ENCODE data around the gene MEGF11. TPM values are rescaled to one million over a fixed set of nuclear protein-coding genes. Genes with fewer than 3 reads are reported as not detected.

The MEGF11 gene
- total RNA-seq, 1 donor from 2014 or later, result 0.25 TPM

DNA sequence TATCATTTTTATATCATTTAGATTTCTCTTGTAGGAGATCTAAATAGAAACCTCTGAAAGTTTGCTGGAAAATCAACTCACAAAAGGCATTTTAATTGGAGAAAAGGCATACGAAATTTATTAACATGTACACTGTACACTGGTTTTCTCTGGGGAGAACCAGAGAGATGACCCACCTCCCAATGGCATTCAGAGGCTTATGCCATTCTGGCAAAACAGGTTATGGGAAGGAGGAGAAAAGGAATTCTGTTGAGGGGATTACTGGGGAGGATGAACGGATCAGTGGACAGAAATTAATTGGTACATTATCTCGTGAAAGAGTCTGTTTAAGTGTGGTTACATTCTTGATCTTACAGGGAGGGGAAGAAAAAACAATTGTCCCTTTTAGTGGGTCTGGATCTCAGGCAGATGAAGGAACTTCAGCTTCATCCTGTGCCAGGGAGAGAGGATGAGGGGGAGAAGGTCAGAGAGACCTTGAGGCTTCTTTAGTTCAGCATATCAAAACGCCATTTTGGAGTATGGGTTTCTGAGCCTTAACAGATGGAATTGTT is 367.8 kb downstream of the MEGF11 start:
- intact Hi-C loops (cut with DNase I), result no loop called here
- TF ChIP-seq POLR2AphosphoS5 (IDR thresholded peaks at IDR 0.05; ENCODE audit: insufficient read depth in 1 of 2, low read depth in 1 of 2), result no peak
- no peak for TF ChIP-seq CTCF (IDR thresholded peaks at IDR 0.05)
- no peak for TF ChIP-seq POLR2A (IDR thresholded peaks at IDR 0.05)
- Histone ChIP-seq H3K36me3 (peaks cover 0 to 41% of the 10 kb centered on the region in 2 donors), H3K9me3 (no peaks in the 10 kb centered on the region), H3K27me3 (no peaks in the 10 kb centered on the region), H3K27ac (no peak overlapping the region), H3K4me3 (no peak overlapping the region), H3K4me1 (peaks cover 9% of the 10 kb centered on the region)
- DNase-seq (ENCODE audit: extremely low spot score in 2 of 2), result no peak

GRCh38 chr15:65884511-65884910 is 369.0 kb downstream of the MEGF11 start:
- H3K9me3 ChIP-seq, result no peaks in the 10 kb centered on the region
- intact Hi-C loops (cut with DNase I), result no loop called here
- H3K27ac ChIP-seq, result no peak overlapping the region
- TF ChIP-seq POLR2AphosphoS5 (IDR thresholded peaks at IDR 0.05; ENCODE audit: insufficient read depth in 1 of 2, low read depth in 1 of 2), result no peak
- no peaks in the 10 kb centered on the region for H3K27me3 ChIP-seq
- no peak overlapping the region for H3K4me3 ChIP-seq
- peaks cover 0 to 45% of the 10 kb centered on the region in 2 donors for H3K36me3 ChIP-seq
- H3K4me1 ChIP-seq, result peaks cover 9% of the 10 kb centered on the region
- DNase-seq (ENCODE audit: extremely low spot score in 2 of 2), result no peak

DNA sequence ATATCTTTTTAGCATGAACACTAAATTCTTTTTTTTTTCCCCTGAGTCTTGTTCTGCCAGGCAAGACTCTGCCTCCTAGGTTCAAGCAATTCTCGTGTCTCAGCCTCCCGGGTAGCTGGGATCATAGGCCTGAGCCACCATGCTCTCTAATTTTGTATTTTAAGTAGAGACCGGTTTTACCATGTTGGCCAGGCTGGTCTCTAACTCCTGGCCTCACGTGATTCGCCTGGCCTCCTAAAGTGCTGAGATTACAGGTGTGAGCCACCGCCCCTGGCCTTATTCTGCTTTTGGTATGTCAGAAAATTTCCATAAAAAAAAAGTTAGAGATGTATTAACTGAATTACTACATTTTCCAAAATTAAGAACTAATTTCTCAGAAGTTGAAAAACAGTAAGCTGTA is 370.0 kb downstream of the MEGF11 start:
- H3K27me3 ChIP-seq, result no peaks in the 10 kb centered on the region
- peaks cover 5% of the 10 kb centered on the region for H3K4me1 ChIP-seq
- H3K27ac ChIP-seq, result no peak overlapping the region
- H3K36me3 ChIP-seq, result peaks cover 0 to 48% of the 10 kb centered on the region in 2 donors
- H3K4me3 ChIP-seq, result no peak overlapping the region
- TF ChIP-seq CTCF (IDR thresholded peaks at IDR 0.05), result no peak
- no peak for TF ChIP-seq POLR2A (IDR thresholded peaks at IDR 0.05)
- no peak for TF ChIP-seq POLR2AphosphoS5 (IDR thresholded peaks at IDR 0.05; ENCODE audit: insufficient read depth in 1 of 2, low read depth in 1 of 2)
- no peak for DNase-seq (ENCODE audit: extremely low spot score in 2 of 2)
- intact Hi-C loops (cut with DNase I), result no loop called here
- H3K9me3 ChIP-seq, result no peaks in the 10 kb centered on the region

DNA sequence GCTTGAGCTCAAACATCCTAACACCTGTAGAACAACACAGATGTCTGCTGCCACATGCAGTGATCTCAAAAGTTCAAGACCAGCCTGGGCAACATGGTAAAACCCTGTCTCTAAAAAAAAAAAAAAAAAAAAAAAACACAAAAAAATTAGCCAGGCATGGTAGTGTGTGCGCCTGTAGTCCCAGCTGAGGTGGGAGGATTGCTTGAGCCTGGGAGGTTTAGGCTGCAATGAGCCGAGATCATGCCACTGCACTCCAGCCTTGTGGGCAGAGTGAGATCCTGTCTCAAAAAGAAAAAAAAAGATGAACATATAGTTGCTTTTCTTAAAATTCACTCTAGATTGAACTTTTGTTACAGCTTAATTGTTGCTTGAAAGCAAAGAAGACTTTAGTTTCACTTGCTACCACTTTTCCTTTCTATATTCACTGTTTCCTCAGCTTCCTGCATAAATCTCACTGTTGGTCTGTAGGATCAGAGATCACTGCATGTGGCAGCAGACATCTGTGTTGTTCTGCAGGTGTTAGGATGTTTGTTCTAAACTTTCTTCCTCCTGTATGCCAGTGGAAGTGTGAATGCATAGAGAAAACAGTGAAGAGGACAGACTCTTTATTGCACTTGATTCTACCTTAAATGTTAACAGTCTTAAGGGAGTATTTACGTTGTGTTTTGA is 371.6 kb downstream of the MEGF11 start:
- intact Hi-C loops (cut with DNase I), result no loop called here

DNA sequence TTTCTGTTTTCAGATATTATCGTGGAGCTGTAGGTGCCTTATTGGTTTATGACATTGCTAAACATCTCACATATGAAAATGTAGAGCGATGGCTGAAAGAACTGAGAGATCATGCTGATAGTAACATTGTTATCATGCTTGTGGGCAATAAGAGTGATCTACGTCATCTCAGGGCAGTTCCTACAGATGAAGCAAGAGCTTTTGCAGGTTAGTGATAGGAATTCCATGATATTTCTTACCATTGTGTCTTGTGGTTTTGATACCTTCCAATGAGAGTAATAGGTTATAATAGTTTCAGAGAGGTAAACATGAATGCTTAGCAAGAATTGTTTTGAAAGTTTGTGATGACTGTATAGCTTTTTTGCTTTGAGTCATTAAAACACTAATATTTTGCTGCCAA is 375.8 kb downstream of the MEGF11 start:
- peaks cover 0 to 54% of the 10 kb centered on the region in 2 donors for H3K36me3 ChIP-seq
- TF ChIP-seq POLR2A (IDR thresholded peaks at IDR 0.05) (no peak), POLR2AphosphoS5 (IDR thresholded peaks at IDR 0.05; ENCODE audit: insufficient read depth in 1 of 2, low read depth in 1 of 2) (no peak), CTCF (IDR thresholded peaks at IDR 0.05) (no peak)
- no peak overlapping the region for H3K27ac ChIP-seq
- no peaks in the 10 kb centered on the region for H3K27me3 ChIP-seq
- H3K4me1 ChIP-seq, result peaks cover 45% of the 10 kb centered on the region
- H3K9me3 ChIP-seq, result no peaks in the 10 kb centered on the region
- DNase-seq (ENCODE audit: extremely low spot score in 2 of 2), result no peak
- no peak overlapping the region for H3K4me3 ChIP-seq
- intact Hi-C loops (cut with DNase I), result loop anchor here (5.0 kb wide), 1 partner anchor 90 kb away; no protein-coding TSS in a partner anchor

More for the DNA sequence above, 371.6 kb downstream of the MEGF11 start:
- DNase-seq (ENCODE audit: extremely low spot score in 2 of 2), result no peak
- H3K9me3 ChIP-seq, result no peaks in the 10 kb centered on the region
- no peak overlapping the region for H3K27ac ChIP-seq
- TF ChIP-seq POLR2AphosphoS5 (IDR thresholded peaks at IDR 0.05; ENCODE audit: insufficient read depth in 1 of 2, low read depth in 1 of 2), result no peak
- TF ChIP-seq CTCF (IDR thresholded peaks at IDR 0.05), result no peak
- TF ChIP-seq POLR2A (IDR thresholded peaks at IDR 0.05), result no peak
- no peak overlapping the region for H3K4me3 ChIP-seq
- peaks cover 15% of the 10 kb centered on the region for H3K4me1 ChIP-seq
- H3K27me3 ChIP-seq, result no peaks in the 10 kb centered on the region
- peaks cover 0 to 47% of the 10 kb centered on the region in 2 donors for H3K36me3 ChIP-seq
